Parathyroid adenoma (tissue), 2 donors: ENCODE data around the gene SH3PXD2B.
"Not testable (repeated sequence)": the region's sequence is repeated elsewhere in the genome, so short reads cannot be mapped to it uniquely, and the experiment has no call there.

Source experiments
- H2AFZ ChIP-seq: fragments of 300-600 bp; sonication (generic); one replicate; pipeline ENCODE4 v1.7.0; 2017; ENCODE audit warnings: antibody characterized with exemption, mild to moderate bottlenecking
- H3K27ac ChIP-seq: fragments of 300-600 bp; sonication (generic); one replicate; pipeline ENCODE4 v1.7.0; 2017
- H3K27me3 ChIP-seq: fragments of 300-600 bp; sonication (generic); one replicate; pipeline ENCODE4 v1.7.0; 2017; ENCODE audit warnings: low read length; ENCODE audit not compliant: control insufficient read depth, insufficient read depth
- H3K36me3 ChIP-seq: fragments of 300-600 bp; sonication (generic); one replicate; pipeline ENCODE4 v1.7.0; 2017; ENCODE audit warnings: low read length; ENCODE audit not compliant: control insufficient read depth, insufficient read depth
- H3K4me1 ChIP-seq: fragments of 300-600 bp; sonication (generic); one replicate; pipeline ENCODE4 v1.7.0; 2017; ENCODE audit warnings: control low read depth
- H3K4me2 ChIP-seq: fragments of 300-600 bp; sonication (generic); one replicate; pipeline ENCODE4 v1.7.0; 2017; ENCODE audit warnings: low read length
- H3K4me3 ChIP-seq: fragments of 300-600 bp; sonication (generic); one replicate; pipeline ENCODE4 v1.7.0; 2017; ENCODE audit warnings: low read depth, low read length
- H3K79me2 ChIP-seq: fragments of 300-600 bp; sonication (generic); one replicate; pipeline ENCODE4 v1.7.0; 2017; ENCODE audit warnings: control low read depth
- H3K9ac ChIP-seq: fragments of 300-600 bp; sonication (generic); one replicate; pipeline ENCODE4 v1.7.0; 2017; ENCODE audit warnings: mild to moderate bottlenecking
- H3K9me3 ChIP-seq: fragments of 300-600 bp; sonication (generic); one replicate; pipeline ENCODE4 v1.7.0; 2017; ENCODE audit warnings: low read length; ENCODE audit not compliant: control insufficient read depth
- TF ChIP-seq, protein P1 (sequence below): fragments of 300-600 bp; sonication (generic); IDR thresholded peaks from one replicate; pipeline ENCODE4 v1.7.0; 2017; ENCODE audit warnings: antibody characterized with exemption, mild to moderate bottlenecking
- donor health status: primary hyperparathyroidism.

The SH3PXD2B gene

DNA sequence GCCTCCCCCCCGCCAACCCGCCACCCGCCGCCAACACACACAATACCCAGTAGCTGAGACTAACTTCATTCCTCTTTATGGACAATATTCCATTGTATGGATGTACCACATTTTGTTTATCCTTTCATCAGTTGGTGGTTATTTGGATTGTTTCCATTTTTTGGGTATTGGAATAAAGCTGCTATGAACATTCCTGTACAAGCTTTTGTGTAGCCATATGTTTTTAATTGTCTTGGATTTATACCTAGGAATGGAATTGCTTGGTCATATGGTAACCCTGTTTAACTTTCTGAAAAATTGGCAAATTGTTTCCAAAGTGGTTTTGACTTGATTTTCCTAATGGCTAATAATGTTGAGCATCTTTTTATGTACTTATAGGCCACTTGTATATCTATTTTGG lies 165.9 kb downstream of the SH3PXD2B start:
- no peak overlapping the region for H3K27ac ChIP-seq
- H3K9ac ChIP-seq = no peak overlapping the region
- no peak overlapping the region for H3K4me2 ChIP-seq
- no peak overlapping the region for H2AFZ ChIP-seq
- H3K79me2 ChIP-seq = no peaks in the 10 kb centered on the region
- H3K36me3 ChIP-seq = no peaks in the 10 kb centered on the region
- H3K4me1 ChIP-seq = no peaks in the 10 kb centered on the region
- no peaks in the 10 kb centered on the region for H3K27me3 ChIP-seq
- TF ChIP-seq, protein P1, sequence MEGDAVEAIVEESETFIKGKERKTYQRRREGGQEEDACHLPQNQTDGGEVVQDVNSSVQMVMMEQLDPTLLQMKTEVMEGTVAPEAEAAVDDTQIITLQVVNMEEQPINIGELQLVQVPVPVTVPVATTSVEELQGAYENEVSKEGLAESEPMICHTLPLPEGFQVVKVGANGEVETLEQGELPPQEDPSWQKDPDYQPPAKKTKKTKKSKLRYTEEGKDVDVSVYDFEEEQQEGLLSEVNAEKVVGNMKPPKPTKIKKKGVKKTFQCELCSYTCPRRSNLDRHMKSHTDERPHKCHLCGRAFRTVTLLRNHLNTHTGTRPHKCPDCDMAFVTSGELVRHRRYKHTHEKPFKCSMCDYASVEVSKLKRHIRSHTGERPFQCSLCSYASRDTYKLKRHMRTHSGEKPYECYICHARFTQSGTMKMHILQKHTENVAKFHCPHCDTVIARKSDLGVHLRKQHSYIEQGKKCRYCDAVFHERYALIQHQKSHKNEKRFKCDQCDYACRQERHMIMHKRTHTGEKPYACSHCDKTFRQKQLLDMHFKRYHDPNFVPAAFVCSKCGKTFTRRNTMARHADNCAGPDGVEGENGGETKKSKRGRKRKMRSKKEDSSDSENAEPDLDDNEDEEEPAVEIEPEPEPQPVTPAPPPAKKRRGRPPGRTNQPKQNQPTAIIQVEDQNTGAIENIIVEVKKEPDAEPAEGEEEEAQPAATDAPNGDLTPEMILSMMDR = no peak
- H3K4me3 ChIP-seq = no peak overlapping the region
- H3K9me3 ChIP-seq = no peaks in the 10 kb centered on the region

DNA sequence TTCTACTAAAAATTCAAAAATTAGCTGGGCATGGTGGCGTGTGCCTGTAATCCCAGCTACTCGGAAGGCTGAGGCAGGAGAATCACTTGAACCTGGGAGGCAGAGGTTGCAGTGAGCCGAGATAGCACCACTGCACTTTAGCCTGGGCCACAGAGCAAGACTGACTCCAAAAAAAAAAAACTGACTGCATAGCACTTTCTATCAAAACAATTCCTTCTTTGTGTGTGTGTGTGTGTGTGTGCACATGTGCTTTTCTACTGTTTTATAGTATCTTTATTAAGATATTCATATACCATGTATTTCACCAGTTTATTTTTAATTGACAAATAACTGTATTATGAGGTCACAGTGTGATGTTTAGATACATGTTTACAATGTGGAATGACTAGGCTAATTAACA lies 167.2 kb downstream of the SH3PXD2B start:
- not testable (repeated sequence) for H2AFZ ChIP-seq, H3K4me3 ChIP-seq, H3K9me3 ChIP-seq, H3K79me2 ChIP-seq, H3K9ac ChIP-seq, H3K36me3 ChIP-seq, H3K27me3 ChIP-seq, H3K27ac ChIP-seq, H3K4me1 ChIP-seq, H3K4me2 ChIP-seq

DNA sequence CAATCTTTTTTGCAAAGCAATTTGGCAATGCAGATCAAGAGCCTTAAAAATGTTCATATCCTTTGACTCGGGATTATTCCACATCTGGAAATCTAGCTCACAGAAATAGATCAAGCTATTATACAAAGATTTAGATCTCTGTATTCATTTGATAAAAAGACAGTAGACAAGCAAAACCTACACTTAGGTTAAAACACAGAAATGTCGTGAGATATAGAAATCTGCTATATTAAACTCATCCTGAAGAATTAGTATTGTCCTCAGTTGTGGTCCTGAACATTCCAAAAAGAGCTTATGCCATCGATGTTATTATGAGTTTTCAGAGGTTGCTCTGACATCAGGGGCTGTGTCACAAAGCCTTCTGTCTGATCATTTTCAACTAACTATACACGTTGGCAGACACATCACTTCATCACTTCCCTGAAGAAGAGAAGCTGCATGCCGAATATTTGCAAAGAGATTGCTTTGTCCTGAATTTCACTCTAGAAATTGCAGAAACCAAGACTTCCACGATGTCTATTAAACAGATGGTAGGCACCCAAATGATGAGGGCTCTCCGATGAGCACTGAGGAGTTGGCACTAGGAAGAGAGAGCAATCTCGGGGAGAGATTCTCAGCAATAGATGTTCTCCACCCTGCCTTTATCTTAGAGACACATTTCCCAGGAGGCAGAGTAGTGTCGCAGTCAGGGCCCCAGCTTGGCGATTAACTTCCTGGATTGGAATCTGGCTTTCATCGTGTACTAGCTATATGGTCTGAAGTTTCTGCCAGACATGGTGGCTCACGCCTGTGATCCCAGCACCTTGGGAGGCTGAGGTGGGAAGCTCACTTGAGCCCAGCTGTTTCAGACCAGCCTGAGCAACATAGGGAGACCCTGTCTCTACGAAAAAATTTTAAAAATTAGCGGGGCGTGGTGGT lies 168.8 kb downstream of the SH3PXD2B start:
- H3K4me3 ChIP-seq = peak overlapping the region; percentile 68
- H3K4me1 ChIP-seq = peaks cover 4% of the 10 kb centered on the region
- H3K9me3 ChIP-seq = no peaks in the 10 kb centered on the region
- TF ChIP-seq, protein P1 = no peak
- no peaks in the 10 kb centered on the region for H3K36me3 ChIP-seq
- H3K9ac ChIP-seq = no peak overlapping the region
- peaks cover 13% of the 10 kb centered on the region for H3K79me2 ChIP-seq
- no peaks in the 10 kb centered on the region for H3K27me3 ChIP-seq
- H3K4me2 ChIP-seq = no peak overlapping the region
- H3K27ac ChIP-seq = no peak overlapping the region
- H2AFZ ChIP-seq = no peak overlapping the region

- Histone ChIP-seq H2AFZ (peak overlapping the region; percentile 97), H3K9me3 (no peaks in the 10 kb centered on the region), H3K4me2 (peak overlapping the region; percentile 99), H3K4me3 (peak overlapping the region; percentile 68), H3K36me3 (no peaks in the 10 kb centered on the region), H3K9ac (no peak overlapping the region), H3K4me1 (peaks cover 4% of the 10 kb centered on the region), H3K27me3 (no peaks in the 10 kb centered on the region), H3K27ac (peak overlapping the region; percentile 29), H3K79me2 (peaks cover 21% of the 10 kb centered on the region)
- TF ChIP-seq, protein P1 = no peak
These were observed 169.7 kb downstream of the SH3PXD2B start for GRCh38 chr5:172284611-172284980.

DNA sequence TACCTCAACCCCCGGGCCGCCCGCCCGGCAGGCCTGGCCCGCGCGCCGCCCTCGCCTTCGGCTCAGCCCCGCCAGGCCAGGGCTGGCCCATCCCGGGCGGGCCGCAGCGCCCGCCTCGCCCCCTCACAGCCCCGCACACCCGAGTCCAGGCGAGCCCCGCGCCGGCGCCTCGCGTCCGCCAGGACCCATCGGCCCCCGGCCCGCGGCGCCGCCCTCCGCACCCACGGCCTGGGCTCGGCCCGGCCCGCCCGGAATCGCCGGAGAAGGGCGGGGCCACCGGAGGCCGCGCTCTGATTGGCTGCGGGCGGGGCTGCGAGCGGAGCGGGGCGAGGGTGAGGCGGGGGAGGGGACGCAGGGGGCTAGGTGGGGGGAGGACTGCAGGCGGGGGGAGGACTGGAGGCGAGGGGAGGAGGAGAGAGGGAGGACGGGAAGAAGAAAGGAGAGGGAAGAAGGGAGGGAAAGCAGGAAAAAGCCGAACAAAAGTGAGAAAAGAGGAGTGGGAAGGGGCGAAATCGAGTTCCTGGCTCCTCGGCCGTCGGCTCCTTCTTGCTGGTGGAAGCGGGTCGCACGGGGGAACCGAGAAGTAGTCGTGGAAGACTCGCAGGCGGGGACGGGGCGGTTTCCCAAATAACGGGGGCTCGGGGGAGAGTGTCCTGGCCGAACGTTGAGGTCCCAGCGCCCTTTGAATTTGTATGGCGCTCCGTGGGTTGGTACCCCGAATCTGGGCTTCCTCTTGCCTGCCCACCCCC lies 170.3 kb downstream of the SH3PXD2B start:
- Histone ChIP-seq H3K27ac (peak overlapping the region; percentile 29), H3K4me1 (peaks cover 4% of the 10 kb centered on the region), H3K9me3 (no peaks in the 10 kb centered on the region), H3K9ac (no peak overlapping the region), H3K79me2 (peaks cover 27% of the 10 kb centered on the region), H3K4me3 (peak overlapping the region; percentile 68), H3K4me2 (peak overlapping the region; percentile 99), H3K27me3 (no peaks in the 10 kb centered on the region), H2AFZ (peak overlapping the region; percentile 97), H3K36me3 (no peaks in the 10 kb centered on the region)
- TF ChIP-seq, protein P1 = no peak
